AG04450 (cell line): Measurements from ENCODE around the gene SAFB2. TPM values are rescaled to one million over a fixed set of nuclear protein-coding genes. Genes with fewer than 3 reads are reported as not detected.

Source experiments
- CTCF ChIA-PET: fragments of 300-600, 350-600 bp; formaldehyde crosslinking; extraction: SDS; loops from one replicate; lab custom pipeline; 2022; ENCODE audit warnings: antibody characterized with exemption, inconsistent platforms; lab: Charles Lee
- POLR2A ChIA-PET: fragments of 350-600 bp; formaldehyde crosslinking; extraction: SDS; loops from one replicate; lab custom pipeline; 2021; ENCODE audit warnings: antibody characterized with exemption, inconsistent platforms; lab: Yijun Ruan, JAX
- DNase-seq: peaks from one replicate; pipeline ENCODE4 v3.0.0-alpha.2; 2011; ENCODE audit warnings: low read depth, low spot score
- H3K27ac ChIP-seq: one replicate; pipeline ENCODE4 v1.5.1; 2012; ENCODE audit warnings: low read depth, low read length, control low read depth
- H3K27me3 ChIP-seq: one replicate; pipeline ENCODE4 v1.6.0; 2012; ENCODE audit warnings: low read length; ENCODE audit not compliant: control insufficient read depth, insufficient read depth
- H3K4me3 ChIP-seq: 2 replicates; pipeline ENCODE4 v1.5.1; 2011; ENCODE audit warnings: mild to moderate bottlenecking, low read depth, low read length, control low read depth
- H3K9me3 ChIP-seq: 2 replicates; pipeline ENCODE4 v1.5.1; 2012; ENCODE audit warnings: low read length; ENCODE audit not compliant: control insufficient read depth, insufficient read depth
- CTCF ChIP-seq: IDR thresholded peaks from 2 replicates; pipeline ENCODE4 v1.5.1; 2011; ENCODE audit warnings: low read depth, low read length, control low read depth, inconsistent platforms
- polyA plus RNA-seq: library from polyadenylated mRNA; depleted of rRNA; stranded (reverse); fragments of >200 nt; gene quantifications from 2 replicates; pipeline ENCODE4 v1.2.3, GENCODE V29; 2011

The SAFB2 gene
- polyA plus RNA-seq, 1 experiment = 24.4 TPM

- POLR2A ChIA-PET = no interaction called here
- Histone ChIP-seq H3K27ac (no peak overlapping the region), H3K27me3 (no peaks in the 10 kb centered on the region), H3K9me3 (no peaks in the 10 kb centered on the region), H3K4me3 (no peak overlapping the region)
- DNase-seq = no peak
- CTCF ChIA-PET = interaction anchor here (1.5 kb wide), 1 partner anchor 58 kb away, joined by 4 read pairs; the partner anchor contains the start of gene RPL36
- no peak for TF ChIP-seq CTCF
Observed at GRCh38 chr19:5632241-5632612, 9.7 kb upstream of the SAFB2 start.

DNA sequence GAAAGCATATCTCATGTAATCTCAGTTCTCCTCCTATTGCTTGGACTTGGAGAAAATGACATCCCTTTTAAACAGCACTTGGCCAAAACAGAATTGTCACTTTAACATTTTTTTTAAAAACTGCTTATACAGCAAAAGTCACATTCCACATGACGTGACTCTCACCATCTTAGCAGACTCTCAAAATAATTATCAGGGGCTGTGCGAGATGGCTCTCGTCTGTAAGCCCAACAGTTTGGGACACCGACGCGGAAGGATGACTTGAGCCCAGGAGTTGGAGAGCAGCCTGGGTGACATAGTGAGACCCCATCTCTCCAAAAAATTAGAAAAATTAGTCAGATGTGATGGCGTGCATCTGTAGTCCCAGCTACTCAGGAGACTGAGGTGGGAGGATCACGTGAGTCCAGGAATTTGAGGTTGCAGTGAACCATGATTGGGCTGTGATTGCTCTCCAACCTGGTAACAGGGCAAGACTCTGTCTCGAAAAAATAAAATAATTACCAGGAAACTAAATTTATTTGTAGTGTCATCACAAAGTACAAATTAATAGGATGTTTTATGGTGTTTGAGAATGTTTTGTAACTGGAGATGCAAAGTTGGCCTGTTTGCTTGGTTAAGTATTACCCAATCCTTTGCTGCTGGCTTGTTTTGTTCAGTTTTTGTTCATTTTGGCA lies 9.1 kb upstream of the SAFB2 start:
- Histone ChIP-seq H3K27me3 (no peaks in the 10 kb centered on the region), H3K27ac (no peak overlapping the region), H3K9me3 (no peaks in the 10 kb centered on the region), H3K4me3 (no peak overlapping the region)
- DNase-seq = no peak
- no peak for TF ChIP-seq CTCF
- CTCF ChIA-PET = no interaction called here
- POLR2A ChIA-PET = no interaction called here

- DNase-seq = no peak
- no peak for TF ChIP-seq CTCF
- no peaks in the 10 kb centered on the region for H3K27me3 ChIP-seq
- POLR2A ChIA-PET = no interaction called here
- no peak overlapping the region for H3K27ac ChIP-seq
- no peaks in the 10 kb centered on the region for H3K9me3 ChIP-seq
- no peak overlapping the region for H3K4me3 ChIP-seq
- CTCF ChIA-PET = no interaction called here
Observed at GRCh38 chr19:5628919-5629481, 6.4 kb upstream of the SAFB2 start.

- ChIA-PET CTCF (no interaction called here), POLR2A (no interaction called here)
- DNase-seq = no peak
- H3K9me3 ChIP-seq = no peaks in the 10 kb centered on the region; the same call in 1 of the 2 replicates
- H3K27me3 ChIP-seq = no peaks in the 10 kb centered on the region
- H3K4me3 ChIP-seq = no peak overlapping the region
- TF ChIP-seq CTCF = no peak
- no peak overlapping the region for H3K27ac ChIP-seq
Observed at GRCh38 chr19:5628461-5628860, 5.9 kb upstream of the SAFB2 start.

DNA sequence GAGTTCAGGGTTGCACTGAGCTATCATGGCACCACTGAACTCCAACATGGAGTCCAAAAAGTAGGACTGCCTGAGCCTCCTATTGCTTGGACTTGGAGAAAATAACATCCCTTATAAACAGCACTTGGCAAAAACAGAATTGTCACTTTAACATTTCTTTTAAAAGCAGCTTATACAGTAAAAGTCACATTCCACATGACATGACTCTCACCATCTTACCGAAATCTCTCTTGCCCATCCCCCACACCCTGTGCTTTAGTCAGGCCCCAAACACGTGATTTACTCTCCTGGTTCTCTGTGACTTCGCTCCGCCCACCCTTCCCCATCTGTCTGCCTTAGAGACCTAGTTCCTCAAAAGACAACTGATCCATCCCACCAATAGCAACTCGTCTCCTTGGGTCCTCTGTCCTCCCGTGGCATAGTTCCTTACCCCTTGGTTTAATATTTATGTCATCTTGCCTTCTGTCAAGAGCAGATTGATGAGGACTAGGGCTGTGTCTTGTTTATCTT lies 4.9 kb upstream of the SAFB2 start:
- POLR2A ChIA-PET = no interaction called here
- H3K4me3 ChIP-seq = no peak overlapping the region
- CTCF ChIA-PET = interaction anchor here (0.7 to 0.9 kb wide), 2 partner anchors 60 to 250 kb away, joined by 3 read pairs; no protein-coding TSS in a partner anchor
- no peak for DNase-seq
- H3K27me3 ChIP-seq = no peaks in the 10 kb centered on the region
- no peaks in the 10 kb centered on the region; the same call in 1 of the 2 replicates for H3K9me3 ChIP-seq
- no peak for TF ChIP-seq CTCF
- H3K27ac ChIP-seq = peak overlapping the region; percentile 21
